HL-60 (cell line): ENCODE results near the gene AADACL3.

Experiments
- POLR2AphosphoS5 ChIP-seq: IDR thresholded peaks from 2 replicates; pipeline ENCODE4 v1.6.1; 2012; ENCODE audit warnings: low read depth
- TF ChIP-seq, protein P1 (sequence below): IDR thresholded peaks from 2 replicates; pipeline ENCODE4 v1.6.1; 2012; ENCODE audit warnings: low read depth; ENCODE audit not compliant: insufficient replicate concordance
- TF ChIP-seq, protein P2 (sequence below): IDR thresholded peaks from one replicate; pipeline ENCODE4 v1.5.1; 2011; ENCODE audit warnings: low read length, control low read depth, inconsistent platforms; ENCODE audit not compliant: insufficient read depth

DNA sequence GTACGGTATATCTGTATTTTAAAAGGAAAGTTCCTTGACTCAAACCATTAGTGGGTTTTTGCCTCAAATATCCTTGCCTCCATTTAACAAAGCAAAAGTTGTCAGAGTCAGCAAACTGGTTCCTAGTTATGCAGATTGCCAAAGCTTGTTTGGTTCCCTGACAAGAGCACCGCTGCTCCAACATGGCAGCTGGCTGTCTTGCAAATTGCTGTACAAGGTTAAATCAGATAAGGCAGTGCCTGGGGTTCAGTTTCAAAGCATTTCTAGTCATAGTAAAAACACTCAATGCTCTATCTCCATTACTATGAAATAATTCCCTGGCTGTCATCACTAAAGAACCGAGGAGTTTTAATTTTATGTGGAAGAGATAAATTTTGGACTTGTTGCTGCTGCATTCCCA, 18.7 kb downstream of the AADACL3 start:
- TF ChIP-seq, protein P1, sequence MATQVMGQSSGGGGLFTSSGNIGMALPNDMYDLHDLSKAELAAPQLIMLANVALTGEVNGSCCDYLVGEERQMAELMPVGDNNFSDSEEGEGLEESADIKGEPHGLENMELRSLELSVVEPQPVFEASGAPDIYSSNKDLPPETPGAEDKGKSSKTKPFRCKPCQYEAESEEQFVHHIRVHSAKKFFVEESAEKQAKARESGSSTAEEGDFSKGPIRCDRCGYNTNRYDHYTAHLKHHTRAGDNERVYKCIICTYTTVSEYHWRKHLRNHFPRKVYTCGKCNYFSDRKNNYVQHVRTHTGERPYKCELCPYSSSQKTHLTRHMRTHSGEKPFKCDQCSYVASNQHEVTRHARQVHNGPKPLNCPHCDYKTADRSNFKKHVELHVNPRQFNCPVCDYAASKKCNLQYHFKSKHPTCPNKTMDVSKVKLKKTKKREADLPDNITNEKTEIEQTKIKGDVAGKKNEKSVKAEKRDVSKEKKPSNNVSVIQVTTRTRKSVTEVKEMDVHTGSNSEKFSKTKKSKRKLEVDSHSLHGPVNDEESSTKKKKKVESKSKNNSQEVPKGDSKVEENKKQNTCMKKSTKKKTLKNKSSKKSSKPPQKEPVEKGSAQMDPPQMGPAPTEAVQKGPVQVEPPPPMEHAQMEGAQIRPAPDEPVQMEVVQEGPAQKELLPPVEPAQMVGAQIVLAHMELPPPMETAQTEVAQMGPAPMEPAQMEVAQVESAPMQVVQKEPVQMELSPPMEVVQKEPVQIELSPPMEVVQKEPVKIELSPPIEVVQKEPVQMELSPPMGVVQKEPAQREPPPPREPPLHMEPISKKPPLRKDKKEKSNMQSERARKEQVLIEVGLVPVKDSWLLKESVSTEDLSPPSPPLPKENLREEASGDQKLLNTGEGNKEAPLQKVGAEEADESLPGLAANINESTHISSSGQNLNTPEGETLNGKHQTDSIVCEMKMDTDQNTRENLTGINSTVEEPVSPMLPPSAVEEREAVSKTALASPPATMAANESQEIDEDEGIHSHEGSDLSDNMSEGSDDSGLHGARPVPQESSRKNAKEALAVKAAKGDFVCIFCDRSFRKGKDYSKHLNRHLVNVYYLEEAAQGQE: no peak
- TF ChIP-seq, protein P2, sequence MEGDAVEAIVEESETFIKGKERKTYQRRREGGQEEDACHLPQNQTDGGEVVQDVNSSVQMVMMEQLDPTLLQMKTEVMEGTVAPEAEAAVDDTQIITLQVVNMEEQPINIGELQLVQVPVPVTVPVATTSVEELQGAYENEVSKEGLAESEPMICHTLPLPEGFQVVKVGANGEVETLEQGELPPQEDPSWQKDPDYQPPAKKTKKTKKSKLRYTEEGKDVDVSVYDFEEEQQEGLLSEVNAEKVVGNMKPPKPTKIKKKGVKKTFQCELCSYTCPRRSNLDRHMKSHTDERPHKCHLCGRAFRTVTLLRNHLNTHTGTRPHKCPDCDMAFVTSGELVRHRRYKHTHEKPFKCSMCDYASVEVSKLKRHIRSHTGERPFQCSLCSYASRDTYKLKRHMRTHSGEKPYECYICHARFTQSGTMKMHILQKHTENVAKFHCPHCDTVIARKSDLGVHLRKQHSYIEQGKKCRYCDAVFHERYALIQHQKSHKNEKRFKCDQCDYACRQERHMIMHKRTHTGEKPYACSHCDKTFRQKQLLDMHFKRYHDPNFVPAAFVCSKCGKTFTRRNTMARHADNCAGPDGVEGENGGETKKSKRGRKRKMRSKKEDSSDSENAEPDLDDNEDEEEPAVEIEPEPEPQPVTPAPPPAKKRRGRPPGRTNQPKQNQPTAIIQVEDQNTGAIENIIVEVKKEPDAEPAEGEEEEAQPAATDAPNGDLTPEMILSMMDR: no peak
- TF ChIP-seq POLR2AphosphoS5: no peak
